Thyroid gland (tissue), 4 donors: ENCODE measurements around the gene TPCN1.

Experiments
- POLR2A ChIP-seq, 2 donors: fragments of 450-650 bp; IDR thresholded peaks; one replicate each; pipeline ENCODE4 v1.6.1; 2017; ENCODE audit warnings: antibody characterized with exemption in 2 of 2, mild to moderate bottlenecking in 2 of 2, moderate library complexity in 1 of 2
- TF ChIP-seq, protein P1 (sequence below), 6 experiments: fragments of 200-600 bp in 3 of 6; fragments of 450-650 bp in 3 of 6; sonication (generic) in 3 of 6; IDR thresholded peaks; one replicate each; pipeline ENCODE4 v1.5.1; 2016 to 2019; ENCODE audit warnings: antibody characterized with exemption in 6 of 6, mild to moderate bottlenecking in 2 of 6, inconsistent platforms in 1 of 6, moderate library complexity in 1 of 6

DNA sequence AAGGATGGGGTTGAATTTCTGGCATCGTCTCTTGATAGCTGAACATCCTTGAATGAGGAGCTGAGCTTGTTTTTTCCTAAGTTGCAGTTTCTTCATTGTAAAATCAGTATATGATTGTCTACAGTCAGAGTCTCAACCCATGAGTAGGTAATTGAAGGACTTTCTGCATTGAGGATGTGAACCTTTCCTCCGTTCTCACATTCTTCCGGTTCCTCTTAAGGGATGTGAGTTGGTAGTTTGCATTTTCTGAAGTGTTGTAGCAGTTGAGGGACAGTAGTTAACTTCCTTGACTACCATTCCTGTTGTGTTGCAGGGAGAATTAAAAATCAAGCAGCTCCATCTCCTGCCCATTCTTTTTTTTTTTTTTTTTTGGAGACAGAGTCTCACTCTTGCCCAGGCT lies 19.1 kb downstream of the TPCN1 start:
- TF ChIP-seq, protein P1, sequence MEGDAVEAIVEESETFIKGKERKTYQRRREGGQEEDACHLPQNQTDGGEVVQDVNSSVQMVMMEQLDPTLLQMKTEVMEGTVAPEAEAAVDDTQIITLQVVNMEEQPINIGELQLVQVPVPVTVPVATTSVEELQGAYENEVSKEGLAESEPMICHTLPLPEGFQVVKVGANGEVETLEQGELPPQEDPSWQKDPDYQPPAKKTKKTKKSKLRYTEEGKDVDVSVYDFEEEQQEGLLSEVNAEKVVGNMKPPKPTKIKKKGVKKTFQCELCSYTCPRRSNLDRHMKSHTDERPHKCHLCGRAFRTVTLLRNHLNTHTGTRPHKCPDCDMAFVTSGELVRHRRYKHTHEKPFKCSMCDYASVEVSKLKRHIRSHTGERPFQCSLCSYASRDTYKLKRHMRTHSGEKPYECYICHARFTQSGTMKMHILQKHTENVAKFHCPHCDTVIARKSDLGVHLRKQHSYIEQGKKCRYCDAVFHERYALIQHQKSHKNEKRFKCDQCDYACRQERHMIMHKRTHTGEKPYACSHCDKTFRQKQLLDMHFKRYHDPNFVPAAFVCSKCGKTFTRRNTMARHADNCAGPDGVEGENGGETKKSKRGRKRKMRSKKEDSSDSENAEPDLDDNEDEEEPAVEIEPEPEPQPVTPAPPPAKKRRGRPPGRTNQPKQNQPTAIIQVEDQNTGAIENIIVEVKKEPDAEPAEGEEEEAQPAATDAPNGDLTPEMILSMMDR (IDR thresholded peaks at IDR 0.05): no peak
- no peak for TF ChIP-seq POLR2A (IDR thresholded peaks at IDR 0.05)
